Measurements from ENCODE around the gene XRN2.

XRN2 gene

DNA sequence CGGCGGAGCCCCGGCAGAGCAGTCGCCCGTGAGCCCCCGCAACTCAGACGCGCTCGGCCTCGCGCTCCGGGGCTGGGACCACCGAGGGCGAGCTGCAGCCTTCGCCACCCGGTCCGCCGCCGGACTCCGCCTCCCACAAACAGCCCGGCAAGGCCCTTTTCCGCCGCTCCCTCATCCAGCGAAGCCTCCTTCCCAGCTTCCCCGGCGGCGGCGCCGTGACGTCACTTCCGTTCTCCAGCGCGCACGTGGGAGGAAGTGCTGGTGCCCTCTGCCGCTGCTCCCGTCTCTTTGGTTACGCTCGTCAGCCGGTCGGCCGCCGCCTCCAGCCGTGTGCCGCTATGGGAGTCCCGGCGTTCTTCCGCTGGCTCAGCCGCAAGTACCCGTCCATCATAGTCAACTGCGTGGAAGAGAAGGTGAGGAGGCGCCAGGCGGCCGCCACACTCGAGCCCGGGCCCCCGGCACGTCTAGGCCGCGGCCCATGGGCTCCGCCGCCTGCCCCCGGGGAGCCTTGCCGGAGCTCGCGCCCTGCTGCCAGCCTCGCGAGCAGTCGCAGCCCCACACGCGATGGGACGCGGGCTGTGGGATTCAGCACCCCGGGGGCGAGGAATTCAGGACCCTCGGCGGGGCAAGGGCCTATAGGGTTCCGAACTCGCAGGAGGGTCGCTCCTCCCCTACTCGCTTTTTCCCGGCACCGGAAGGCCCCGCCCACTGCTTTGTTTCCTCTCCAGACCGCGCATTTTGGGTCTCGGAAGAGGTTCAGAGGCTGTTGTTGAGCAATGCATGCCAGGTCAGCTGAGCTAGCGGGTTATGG is at the start of gene XRN2:
Gene XRN2 (plus strand): TSS at position 271 of the 811 bp plus-strand sequence. CDS start 68 bp downstream, at position 339.
- H3K9me3 Mint-ChIP-seq: no peaks in the 10 kb centered on the region
- no peaks in the 10 kb centered on the region for H3K27me3 Mint-ChIP-seq
- peaks cover 21% of the 10 kb centered on the region for H3K36me3 Mint-ChIP-seq (ENCODE audit: low read depth)
- peaks cover 41% of the 10 kb centered on the region for H3K4me1 Mint-ChIP-seq (ENCODE audit: low read depth)
- peak within 1 kb of the TSS; percentile 93 for H3K4me3 Mint-ChIP-seq
- H3K27ac Mint-ChIP-seq: peak within 1 kb of the TSS; percentile 98

GRCh38 chr20:21257192-21257591 is 45.9 kb upstream of the XRN2 start:
- peaks cover 5% of the 10 kb centered on the region for H3K27me3 Mint-ChIP-seq
- H3K9me3 Mint-ChIP-seq: no peaks in the 10 kb centered on the region
- no peaks in the 10 kb centered on the region for H3K36me3 Mint-ChIP-seq (ENCODE audit: low read depth)
- no peak overlapping the region for H3K4me3 Mint-ChIP-seq
- no peak overlapping the region for H3K27ac Mint-ChIP-seq
- peaks cover 8% of the 10 kb centered on the region for H3K4me1 Mint-ChIP-seq (ENCODE audit: low read depth)

DNA sequence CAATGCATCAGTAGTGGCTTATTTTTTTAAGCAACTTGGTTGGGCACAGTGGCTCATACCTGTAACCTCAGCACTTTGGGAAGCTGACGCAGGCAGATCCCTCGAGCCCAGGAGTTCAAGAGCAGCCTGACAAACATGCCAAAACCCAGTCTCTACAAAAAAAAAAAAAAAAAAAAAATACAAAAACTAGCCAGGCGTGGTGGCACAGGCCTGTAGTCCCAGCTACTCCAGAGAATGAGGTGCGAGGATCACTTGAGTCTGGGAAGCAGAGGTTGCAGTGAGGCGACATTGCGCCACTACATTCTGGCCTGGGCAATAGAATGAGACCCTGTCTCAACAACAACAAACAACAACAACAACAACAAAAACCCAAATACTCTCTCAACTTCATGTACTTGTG is 44.7 kb upstream of the XRN2 start:
- H3K4me1 Mint-ChIP-seq (ENCODE audit: low read depth): no peaks in the 10 kb centered on the region
- H3K9me3 Mint-ChIP-seq: no peaks in the 10 kb centered on the region
- no peaks in the 10 kb centered on the region for H3K36me3 Mint-ChIP-seq (ENCODE audit: low read depth)
- no peak overlapping the region for H3K27ac Mint-ChIP-seq
- H3K27me3 Mint-ChIP-seq: peaks cover 11% of the 10 kb centered on the region
- no peak overlapping the region for H3K4me3 Mint-ChIP-seq

DNA sequence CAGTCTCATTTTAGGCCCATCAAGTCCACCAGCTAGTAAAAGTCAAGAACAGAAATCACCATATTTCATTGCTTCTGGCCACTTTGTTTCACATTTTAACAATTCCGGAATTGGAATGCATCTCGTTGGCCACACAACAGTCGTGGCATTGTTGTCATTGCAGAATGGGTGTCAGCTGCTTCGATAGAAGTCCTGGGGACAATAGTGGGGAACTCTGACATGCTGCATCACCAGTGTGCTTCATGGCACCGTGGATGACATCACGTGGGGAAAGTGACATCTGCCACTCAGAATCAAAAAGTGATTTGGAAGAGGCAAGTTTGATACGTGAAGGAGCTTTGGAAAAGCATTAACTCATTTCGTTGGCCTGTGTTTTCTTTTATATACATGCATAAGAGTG is 43.8 kb upstream of the XRN2 start:
- Mint-ChIP-seq H3K4me3 (no peak overlapping the region), H3K4me1 (ENCODE audit: low read depth) (no peaks in the 10 kb centered on the region), H3K36me3 (ENCODE audit: low read depth) (no peaks in the 10 kb centered on the region), H3K27ac (no peak overlapping the region), H3K27me3 (peaks cover 15% of the 10 kb centered on the region), H3K9me3 (no peaks in the 10 kb centered on the region)

- no peaks in the 10 kb centered on the region for H3K4me1 Mint-ChIP-seq (ENCODE audit: low read depth)
- no peak overlapping the region for H3K4me3 Mint-ChIP-seq
- no peaks in the 10 kb centered on the region for H3K9me3 Mint-ChIP-seq
- no peaks in the 10 kb centered on the region for H3K36me3 Mint-ChIP-seq (ENCODE audit: low read depth)
- peaks cover 19% of the 10 kb centered on the region for H3K27me3 Mint-ChIP-seq
- H3K27ac Mint-ChIP-seq: no peak overlapping the region
These were observed 40.3 kb upstream of the XRN2 start for GRCh38 chr20:21262812-21263211.

GRCh38 chr20:21265261-21266190 is 37.6 kb upstream of the XRN2 start:
- H3K4me3 Mint-ChIP-seq: no peak overlapping the region
- no peaks in the 10 kb centered on the region for H3K36me3 Mint-ChIP-seq (ENCODE audit: low read depth)
- no peaks in the 10 kb centered on the region for H3K4me1 Mint-ChIP-seq (ENCODE audit: low read depth)
- H3K9me3 Mint-ChIP-seq: no peaks in the 10 kb centered on the region
- H3K27ac Mint-ChIP-seq: no peak overlapping the region
- peaks cover 19% of the 10 kb centered on the region for H3K27me3 Mint-ChIP-seq

DNA sequence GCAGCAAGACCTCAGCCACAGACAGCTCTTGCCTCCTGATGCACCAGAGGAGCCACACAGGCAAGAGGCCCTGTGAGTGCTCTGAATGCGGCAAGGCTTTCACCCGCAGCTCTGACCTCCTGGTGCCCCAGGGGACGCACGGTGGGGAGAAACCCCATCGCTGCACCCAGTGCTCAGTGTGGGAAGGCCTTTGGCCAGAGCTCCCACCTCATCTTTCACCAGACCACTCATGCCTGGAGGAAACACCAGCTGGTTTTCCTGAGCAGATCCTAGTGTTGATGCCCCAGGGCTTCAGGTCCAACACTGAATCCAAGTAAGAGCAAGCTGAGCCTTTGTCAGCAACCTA is 37.0 kb upstream of the XRN2 start:
- Mint-ChIP-seq H3K9me3 (no peaks in the 10 kb centered on the region), H3K36me3 (ENCODE audit: low read depth) (no peaks in the 10 kb centered on the region), H3K4me3 (no peak overlapping the region), H3K27ac (no peak overlapping the region), H3K27me3 (peaks cover 19% of the 10 kb centered on the region), H3K4me1 (ENCODE audit: low read depth) (no peaks in the 10 kb centered on the region)

DNA sequence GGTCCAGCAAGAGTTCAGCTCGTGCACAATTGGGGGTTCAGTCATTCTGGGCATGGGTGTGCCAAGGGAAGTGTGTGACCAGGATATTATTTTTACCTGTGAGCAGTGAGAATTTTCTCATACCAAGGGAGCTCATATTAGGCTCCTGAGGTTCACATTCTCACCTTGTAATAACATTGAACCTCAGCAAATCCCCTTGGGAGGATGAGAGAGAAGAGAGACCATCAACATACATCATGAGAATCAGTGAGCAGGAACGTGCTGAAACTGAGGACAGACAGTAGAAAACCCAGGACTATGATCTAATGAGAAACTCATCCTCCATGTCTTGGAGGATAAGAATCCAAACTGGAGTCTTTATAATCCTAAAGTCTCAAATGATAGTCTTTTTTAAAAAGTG is 33.4 kb upstream of the XRN2 start:
- Mint-ChIP-seq H3K27ac (no peak overlapping the region), H3K4me3 (no peak overlapping the region), H3K36me3 (ENCODE audit: low read depth) (no peaks in the 10 kb centered on the region), H3K4me1 (ENCODE audit: low read depth) (no peaks in the 10 kb centered on the region), H3K27me3 (peaks cover 17% of the 10 kb centered on the region), H3K9me3 (no peaks in the 10 kb centered on the region)

- H3K27ac Mint-ChIP-seq: no peak overlapping the region
- no peaks in the 10 kb centered on the region for H3K9me3 Mint-ChIP-seq
- H3K4me1 Mint-ChIP-seq (ENCODE audit: low read depth): no peaks in the 10 kb centered on the region
- H3K27me3 Mint-ChIP-seq: peaks cover 20% of the 10 kb centered on the region
- H3K36me3 Mint-ChIP-seq (ENCODE audit: low read depth): no peaks in the 10 kb centered on the region
- no peak overlapping the region for H3K4me3 Mint-ChIP-seq
These were observed 32.3 kb upstream of the XRN2 start for GRCh38 chr20:21270806-21271205.

DNA sequence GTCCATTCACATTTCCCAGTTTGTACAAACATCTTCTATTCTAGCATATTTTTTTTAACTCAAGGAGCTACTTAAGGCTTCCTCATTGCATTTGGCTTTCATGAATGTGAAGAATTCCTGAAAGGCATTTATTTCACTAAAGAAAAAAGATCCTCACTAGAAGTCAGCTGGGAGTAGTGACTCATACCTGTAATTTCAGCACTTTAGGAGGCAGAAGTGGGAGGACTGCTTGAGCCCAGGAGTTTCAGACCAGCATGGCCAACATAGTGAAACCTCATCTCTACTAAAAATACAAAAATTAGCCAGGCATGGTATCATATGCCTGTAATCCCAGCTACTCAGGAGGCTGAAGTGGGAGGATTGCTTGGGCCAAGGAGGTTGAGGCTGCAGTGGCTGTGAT is 30.9 kb upstream of the XRN2 start:
- no peaks in the 10 kb centered on the region for H3K4me1 Mint-ChIP-seq (ENCODE audit: low read depth)

DNA sequence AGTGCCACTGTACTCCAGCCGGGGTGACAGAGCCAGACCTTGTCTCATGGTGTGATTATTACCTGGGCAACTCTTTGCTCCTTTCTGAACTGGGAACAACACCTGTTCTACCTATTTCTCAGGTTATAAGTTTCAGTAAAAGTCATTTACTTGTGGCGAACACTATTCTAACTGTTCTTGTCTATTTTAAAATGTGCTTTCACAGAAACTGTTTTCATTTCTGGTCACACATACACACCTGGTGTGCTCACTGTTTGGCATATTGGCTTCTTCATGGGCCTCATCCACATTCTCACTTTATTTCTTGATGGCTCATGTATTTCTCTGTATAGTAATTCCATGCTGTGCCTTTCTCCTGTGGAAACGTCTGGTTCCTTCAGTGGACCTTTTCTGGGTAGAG is 30.5 kb upstream of the XRN2 start:
- H3K9me3 Mint-ChIP-seq: no peaks in the 10 kb centered on the region
- no peak overlapping the region for H3K4me3 Mint-ChIP-seq
- no peak overlapping the region for H3K27ac Mint-ChIP-seq
- H3K4me1 Mint-ChIP-seq (ENCODE audit: low read depth): no peaks in the 10 kb centered on the region
- peaks cover 20% of the 10 kb centered on the region for H3K27me3 Mint-ChIP-seq
- no peaks in the 10 kb centered on the region for H3K36me3 Mint-ChIP-seq (ENCODE audit: low read depth)

More for the DNA sequence above, 30.9 kb upstream of the XRN2 start:
- Mint-ChIP-seq H3K27me3 (peaks cover 20% of the 10 kb centered on the region), H3K27ac (no peak overlapping the region), H3K9me3 (no peaks in the 10 kb centered on the region), H3K4me3 (no peak overlapping the region), H3K36me3 (ENCODE audit: low read depth) (no peaks in the 10 kb centered on the region)

GRCh38 chr20:21273755-21274386 is 29.3 kb upstream of the XRN2 start:
- Mint-ChIP-seq H3K27ac (no peak overlapping the region), H3K4me1 (ENCODE audit: low read depth) (peaks cover 2% of the 10 kb centered on the region), H3K36me3 (ENCODE audit: low read depth) (no peaks in the 10 kb centered on the region), H3K9me3 (no peaks in the 10 kb centered on the region), H3K4me3 (no peak overlapping the region), H3K27me3 (peaks cover 24% of the 10 kb centered on the region)

DNA sequence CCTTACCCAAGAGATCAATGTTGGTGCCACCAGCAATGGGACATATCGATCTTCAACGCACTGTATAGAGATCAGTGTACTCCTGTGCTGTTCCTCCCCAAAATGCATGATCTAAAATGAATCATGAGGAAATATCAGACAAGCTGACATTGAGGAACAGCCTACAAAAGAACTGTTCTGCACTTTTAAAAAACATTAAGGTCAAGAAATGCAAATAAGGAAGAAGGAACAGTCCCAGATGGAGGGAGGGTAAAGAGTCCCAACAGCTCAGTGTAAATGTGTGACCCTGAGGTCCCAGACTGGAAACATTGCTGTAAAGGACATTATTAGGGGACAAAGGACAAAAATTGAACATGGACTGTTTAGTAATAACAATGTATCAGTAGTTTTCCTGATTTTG is 24.3 kb upstream of the XRN2 start:
- peaks cover 33% of the 10 kb centered on the region for H3K27me3 Mint-ChIP-seq
- H3K36me3 Mint-ChIP-seq (ENCODE audit: low read depth): no peaks in the 10 kb centered on the region
- no peak overlapping the region for H3K4me3 Mint-ChIP-seq
- no peak overlapping the region for H3K27ac Mint-ChIP-seq
- no peaks in the 10 kb centered on the region for H3K9me3 Mint-ChIP-seq
- H3K4me1 Mint-ChIP-seq (ENCODE audit: low read depth): peaks cover 12% of the 10 kb centered on the region

DNA sequence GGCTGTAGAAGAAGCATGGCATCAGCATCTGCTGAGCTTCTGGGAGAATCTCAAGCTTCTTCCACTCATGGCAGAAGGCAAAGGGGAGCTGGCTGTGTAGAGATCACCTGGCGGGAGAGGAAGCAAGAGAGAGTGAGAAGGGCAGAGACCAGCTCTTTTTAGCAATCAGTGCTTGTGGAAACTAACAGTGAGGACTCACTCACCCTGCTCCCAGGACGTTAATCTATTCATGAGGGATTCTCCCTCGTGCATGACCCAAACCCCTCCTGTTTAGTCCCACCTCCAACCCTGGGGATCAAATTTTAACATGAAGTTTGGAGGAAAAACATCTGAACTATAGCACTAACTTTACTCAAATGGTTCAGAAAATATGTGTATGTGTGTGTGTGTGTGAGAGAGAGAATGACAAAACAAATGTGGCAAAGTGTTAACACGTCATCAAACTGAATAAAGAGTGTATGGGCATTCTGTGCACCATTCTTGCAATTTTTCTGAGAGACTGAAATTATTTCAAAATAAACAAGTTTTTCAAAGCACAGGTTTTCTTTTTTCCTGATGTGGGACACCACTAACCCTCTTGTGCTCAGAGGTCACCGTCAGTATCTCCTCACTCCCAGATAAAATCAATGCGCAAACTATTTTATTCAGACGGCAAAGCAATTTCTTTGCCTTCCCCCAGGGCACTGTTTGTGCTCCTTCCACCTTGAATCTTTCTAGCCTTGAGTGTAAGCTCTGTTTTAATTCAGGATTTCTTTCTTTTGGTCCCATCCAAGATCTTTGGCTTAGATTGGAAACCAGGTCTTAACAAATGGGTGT is 23.2 kb upstream of the XRN2 start:
- H3K36me3 Mint-ChIP-seq (ENCODE audit: low read depth): no peaks in the 10 kb centered on the region
- no peaks in the 10 kb centered on the region for H3K9me3 Mint-ChIP-seq
- peaks cover 31% of the 10 kb centered on the region for H3K27me3 Mint-ChIP-seq
- no peak overlapping the region for H3K4me3 Mint-ChIP-seq
- H3K4me1 Mint-ChIP-seq (ENCODE audit: low read depth): peaks cover 12% of the 10 kb centered on the region
- H3K27ac Mint-ChIP-seq: peak overlapping the region; percentile 40
